Measurements from ENCODE around the gene NIPAL4. TPM values are rescaled to one million over a fixed set of nuclear protein-coding genes. Genes with fewer than 3 reads are reported as not detected.
"Not testable (repeated sequence)": the region's sequence is repeated elsewhere in the genome, so short reads cannot be mapped to it uniquely, and the experiment has no call there.

Gene NIPAL4
- 0.24 TPM in 1 of 2 replicates, not detected in the other for total RNA-seq (2021)
- percentile 5 among the genes with signal in this experiment for Bru-seq, nascent RNA
- percentile 11 among the genes with signal in this experiment for BruChase-seq, experiment 1, labeled RNA remaining after a 2-hour chase
- BruChase-seq, experiment 2, labeled RNA remaining after a 6-hour chase: percentile 13 among the genes with signal in this experiment
- long read RNA-seq: 0 reads

- peak within 1 kb of the TSS; percentile 59 for H3K4me2 ChIP-seq
- no TSS peak for BruUV-seq (replicated peaks)
- H3F3A ChIP-seq (ENCODE audit: insufficient read depth, low read depth): peaks cover 4% of the 10 kb centered on the region; the same call in 1 of the 2 replicates
- no peaks in the 10 kb centered on the region for H3K36me3 ChIP-seq (ENCODE audit: low read depth)
- no peak for TF ChIP-seq EZH2 (IDR thresholded peaks at IDR 0.05; ENCODE audit: low read depth)
- no peak for TF ChIP-seq CTCF (conservative IDR thresholded peaks at IDR 0.05)
- no peaks in the 10 kb centered on the region for H3K27me3 ChIP-seq (ENCODE audit: insufficient read depth, low read depth)
- H3K4me3 ChIP-seq: peak within 1 kb of the TSS; percentile 47; the same call in 1 of the 2 replicates
- CTCF ChIA-PET: no interaction called here
- intact Hi-C loops (cut with micrococcal nuclease; ENCODE audit: unreplicated experiment): loop anchor here (5.0 kb wide), 1 partner anchor 68 kb away; no protein-coding TSS in a partner anchor
- H3K27ac ChIP-seq: no peak within 1 kb of the TSS
- no peaks in the 10 kb centered on the region for H3K9me3 ChIP-seq (ENCODE audit: insufficient read depth, low read depth)
- H3K79me2 ChIP-seq (ENCODE audit: low read depth): no peaks in the 10 kb centered on the region
- POLR2A ChIA-PET (ENCODE audit: unreplicated experiment): no interaction called here
- H3K9me2 ChIP-seq (ENCODE audit: insufficient read depth): no peaks in the 10 kb centered on the region
- DNase-seq: no peak
- no peak within 1 kb of the TSS for H2AFZ ChIP-seq
- H4K20me1 ChIP-seq (ENCODE audit: insufficient read depth): no peaks in the 10 kb centered on the region
- peaks cover 14% of the 10 kb centered on the region for H3K4me1 ChIP-seq (replicated peaks; ENCODE audit: insufficient read depth)
Observed at GRCh38 chr5:157459715-157460599, at the start of gene NIPAL4. TSS of gene NIPAL4 (plus strand) at chr5:157460213. CDS start at chr5:157460321, 108 bp downstream.

- BruUV-seq (replicated peaks): no TSS peak
Observed at GRCh38 chr5:157415838-157416237, 44.2 kb upstream of the NIPAL4 start.

DNA sequence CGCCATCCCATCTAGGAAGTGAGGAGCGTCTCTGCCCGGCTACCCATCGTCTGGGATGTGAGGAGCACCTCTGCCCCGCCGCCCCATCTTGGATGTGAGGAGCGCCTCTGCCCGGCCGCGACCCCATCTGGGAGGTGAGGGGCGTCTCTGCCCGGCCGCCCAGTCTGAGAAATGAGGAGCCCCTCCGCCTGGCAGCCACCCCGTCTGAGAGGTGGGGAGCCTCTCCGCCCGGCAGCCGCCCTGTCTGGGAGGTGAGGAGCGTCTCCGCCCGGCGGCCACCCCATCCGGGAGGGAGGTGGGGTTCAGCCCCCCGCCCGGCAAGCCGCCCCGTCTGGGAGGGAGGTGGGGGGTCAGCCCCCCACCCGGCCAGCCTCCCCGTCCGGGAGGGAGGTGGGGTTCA lies 40.5 kb upstream of the NIPAL4 start:
- H3K4me1 ChIP-seq (replicated peaks; ENCODE audit: insufficient read depth); CTCF ChIA-PET; H4K20me1 ChIP-seq (ENCODE audit: insufficient read depth); H3K79me2 ChIP-seq (ENCODE audit: low read depth); H3K27me3 ChIP-seq (ENCODE audit: insufficient read depth, low read depth); H3K9me3 ChIP-seq (ENCODE audit: insufficient read depth, low read depth); DNase-seq; H3K4me3 ChIP-seq; H3K9me2 ChIP-seq (ENCODE audit: insufficient read depth); H3F3A ChIP-seq (ENCODE audit: insufficient read depth, low read depth); BruUV-seq (replicated peaks); intact Hi-C loops (cut with micrococcal nuclease; ENCODE audit: unreplicated experiment); H3K36me3 ChIP-seq (ENCODE audit: low read depth); H3K4me2 ChIP-seq; H3K27ac ChIP-seq; POLR2A ChIA-PET (ENCODE audit: unreplicated experiment); H2AFZ ChIP-seq: not testable (repeated sequence)

More at GRCh38 chr5:157415838-157416237, 44.2 kb upstream of the NIPAL4 start:
- Histone ChIP-seq H3K9me3 (ENCODE audit: insufficient read depth, low read depth) (0 out of 2 replicates have a peak, but pooled peaks cover 10% of the 10 kb centered on the region), H3K9me2 (ENCODE audit: insufficient read depth) (no peaks in the 10 kb centered on the region), H3K27ac (no peak overlapping the region), H3F3A (ENCODE audit: insufficient read depth, low read depth) (no peaks in the 10 kb centered on the region), H3K4me2 (no peak overlapping the region), H4K20me1 (ENCODE audit: insufficient read depth) (no peaks in the 10 kb centered on the region), H3K4me1 (replicated peaks; ENCODE audit: insufficient read depth) (no peaks in the 10 kb centered on the region), H3K4me3 (no peak overlapping the region), H3K36me3 (ENCODE audit: low read depth) (no peaks in the 10 kb centered on the region), H2AFZ (no peak overlapping the region), H3K79me2 (ENCODE audit: low read depth) (no peaks in the 10 kb centered on the region), H3K27me3 (ENCODE audit: insufficient read depth, low read depth) (peaks cover 2% of the 10 kb centered on the region; the same call in 1 of the 2 replicates)
- TF ChIP-seq EZH2 (IDR thresholded peaks at IDR 0.05; ENCODE audit: low read depth) (no peak), CTCF (conservative IDR thresholded peaks at IDR 0.05) (no peak)
- ChIA-PET CTCF (interaction anchor here (0.7 kb wide), 1 partner anchor 63 kb away, joined by 3 read pairs; no protein-coding TSS in a partner anchor), POLR2A (ENCODE audit: unreplicated experiment) (no interaction called here)
- intact Hi-C loops (cut with micrococcal nuclease; ENCODE audit: unreplicated experiment): no loop called here
- DNase-seq: no peak

GRCh38 chr5:157429920-157430319 lies 30.1 kb upstream of the NIPAL4 start:
- H3K36me3 ChIP-seq (ENCODE audit: low read depth); H3K27me3 ChIP-seq (ENCODE audit: insufficient read depth, low read depth); DNase-seq; BruUV-seq (replicated peaks); H3F3A ChIP-seq (ENCODE audit: insufficient read depth, low read depth); H3K4me1 ChIP-seq (replicated peaks; ENCODE audit: insufficient read depth); POLR2A ChIA-PET (ENCODE audit: unreplicated experiment); H3K9me2 ChIP-seq (ENCODE audit: insufficient read depth); H4K20me1 ChIP-seq (ENCODE audit: insufficient read depth); H3K4me3 ChIP-seq; H3K27ac ChIP-seq; H3K9me3 ChIP-seq (ENCODE audit: insufficient read depth, low read depth); H3K79me2 ChIP-seq (ENCODE audit: low read depth); H2AFZ ChIP-seq; CTCF ChIA-PET; H3K4me2 ChIP-seq: not testable (repeated sequence)
- intact Hi-C loops (cut with micrococcal nuclease; ENCODE audit: unreplicated experiment): loop anchor here (2.0 to 5.0 kb wide), 3 partner anchors 38 to 313 kb away; partner anchors contain the start of gene LSM11

All from PC-9 (cell line).